Measurements from ENCODE around the gene PODNL1.
A peak's percentile ranks its signal among the peaks of the same experiment; 100 is the strongest.

Gene PODNL1

GRCh38 chr19:13957051-13957450, 18.8 kb upstream of the PODNL1 start:
- no peak for DNase-seq (ENCODE audit: low spot score)

DNA sequence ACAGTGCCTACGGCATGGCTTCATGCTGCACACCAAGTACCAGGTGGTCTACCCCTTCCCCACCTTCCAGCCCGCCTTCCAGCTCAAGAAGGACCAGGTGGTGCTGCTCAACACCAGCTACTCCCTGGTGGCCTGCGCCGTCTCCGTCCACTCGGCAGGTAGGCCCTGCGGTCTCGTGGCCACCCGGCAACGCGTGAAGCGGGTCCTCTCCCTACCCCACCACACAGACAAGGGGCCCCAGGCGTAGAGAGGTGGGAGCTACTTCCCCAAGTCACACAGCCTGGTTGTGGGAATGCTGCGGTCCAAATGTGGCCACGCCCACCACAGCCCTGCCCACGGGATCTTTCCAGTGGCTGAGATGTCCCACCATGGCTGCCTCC, 18.1 kb upstream of the PODNL1 start:
- no peak for DNase-seq (ENCODE audit: low spot score)

DNA sequence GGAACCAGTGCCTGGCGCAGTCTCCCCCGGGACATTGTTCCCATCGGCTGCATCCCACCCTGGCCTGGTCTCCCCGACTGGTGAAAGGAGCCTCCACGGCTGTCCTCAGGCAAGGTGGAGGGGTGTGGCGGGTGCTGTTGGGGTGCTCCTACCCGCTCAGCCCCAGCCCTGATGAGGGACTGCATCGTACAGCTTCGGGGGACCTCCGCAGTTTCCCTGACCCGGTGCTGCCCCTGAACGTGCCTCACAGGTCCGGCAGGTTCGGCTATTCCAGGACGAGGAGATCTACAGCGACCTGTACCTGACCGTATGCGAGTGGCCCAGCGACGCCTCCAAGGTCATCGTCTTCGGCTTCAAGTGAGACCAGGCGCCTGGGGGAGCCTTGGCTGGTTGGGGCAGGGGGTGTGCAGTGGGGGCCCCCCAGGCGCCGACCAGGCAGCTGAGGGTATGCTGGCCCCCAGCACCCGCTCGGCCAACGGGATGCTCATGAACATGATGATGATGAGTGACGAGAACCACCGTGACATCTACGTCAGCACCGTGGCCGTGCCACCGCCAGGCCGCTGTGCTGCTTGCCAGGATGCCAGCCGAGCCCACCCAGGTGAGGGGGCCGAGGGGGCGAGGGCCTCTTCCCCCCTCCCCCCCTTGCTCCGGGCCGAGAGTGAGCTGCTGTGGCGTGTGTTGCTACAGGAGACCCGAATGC, 17.6 kb upstream of the PODNL1 start:
- DNase-seq (ENCODE audit: low spot score): no peak

GRCh38 chr19:13954185-13954584, 16.0 kb upstream of the PODNL1 start:
- no peak for DNase-seq (ENCODE audit: low spot score)

DNA sequence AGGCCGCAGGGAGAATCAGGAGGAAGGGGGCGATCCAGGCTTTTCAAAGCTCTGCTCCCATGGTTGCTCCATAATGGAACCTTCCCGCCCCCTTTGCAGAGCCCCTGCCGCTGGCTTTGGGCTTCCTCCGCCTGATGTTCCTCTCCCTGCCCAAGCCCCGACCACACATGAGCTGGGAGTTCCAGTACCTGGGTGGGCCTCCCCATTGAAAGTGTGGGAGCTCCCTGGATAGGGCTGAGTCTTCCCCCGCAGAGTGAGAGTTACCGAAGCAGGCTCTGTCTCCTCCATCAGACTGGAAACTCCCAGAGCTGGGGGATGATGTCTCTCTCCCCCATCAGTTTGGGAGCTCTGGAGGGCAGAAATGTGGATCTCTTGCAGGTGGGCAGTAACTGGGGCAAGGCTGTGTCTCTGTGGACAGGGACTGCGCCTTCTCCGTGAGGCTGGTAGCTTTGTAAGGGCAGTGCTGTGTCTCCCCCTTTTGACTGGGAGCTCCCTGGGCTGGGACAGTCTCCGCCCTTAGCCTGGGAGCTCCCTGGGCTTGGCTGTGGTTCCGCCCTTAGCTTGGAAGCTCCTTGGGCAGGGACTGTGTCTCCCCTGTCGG, 14.8 kb upstream of the PODNL1 start:
- peak; percentile 28 for DNase-seq (ENCODE audit: low spot score)

DNA sequence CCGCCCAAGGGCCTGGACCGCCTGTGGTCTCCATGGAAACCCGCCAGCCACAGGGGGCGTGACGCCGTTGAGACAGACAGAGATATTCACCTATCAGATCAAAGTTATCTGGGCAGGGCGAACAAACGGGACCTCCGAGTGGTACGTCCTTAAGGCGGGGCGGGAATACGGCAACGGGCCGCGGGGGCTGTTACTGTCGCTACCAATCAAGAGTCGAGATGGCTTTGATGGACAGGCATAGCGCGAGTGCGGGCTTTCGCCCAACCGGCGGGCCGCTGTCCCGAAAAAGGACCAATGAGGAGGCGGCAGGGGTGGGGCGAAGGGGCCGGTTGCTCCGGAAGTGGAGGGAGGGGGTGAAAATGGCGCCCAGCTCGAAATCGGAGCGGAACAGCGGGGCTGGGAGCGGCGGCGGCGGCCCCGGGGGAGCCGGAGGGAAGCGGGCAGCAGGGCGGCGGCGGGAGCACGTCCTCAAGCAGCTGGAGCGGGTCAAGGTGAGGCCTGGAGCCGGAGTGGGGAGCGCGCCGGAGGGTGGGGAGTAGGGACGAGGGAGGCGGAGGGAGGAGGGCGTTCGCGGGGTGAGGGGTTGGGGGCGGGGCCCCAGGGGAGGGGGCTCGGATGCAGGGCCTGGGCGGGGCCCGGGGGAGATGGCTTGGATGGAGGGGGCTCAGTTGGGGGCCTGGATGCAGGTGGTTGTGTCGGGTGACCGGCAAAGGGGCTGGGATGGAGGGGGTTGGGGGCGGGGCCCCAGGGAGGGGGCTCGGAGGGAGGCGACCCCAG, 14.1 kb upstream of the PODNL1 start, which contains the start of gene DCAF15:
Gene DCAF15 (plus strand): TSS at position 356 of the 777 bp plus-strand sequence. CDS start 4 bp downstream, at position 360.
- peak; percentile 98 for DNase-seq (ENCODE audit: low spot score)

DNA sequence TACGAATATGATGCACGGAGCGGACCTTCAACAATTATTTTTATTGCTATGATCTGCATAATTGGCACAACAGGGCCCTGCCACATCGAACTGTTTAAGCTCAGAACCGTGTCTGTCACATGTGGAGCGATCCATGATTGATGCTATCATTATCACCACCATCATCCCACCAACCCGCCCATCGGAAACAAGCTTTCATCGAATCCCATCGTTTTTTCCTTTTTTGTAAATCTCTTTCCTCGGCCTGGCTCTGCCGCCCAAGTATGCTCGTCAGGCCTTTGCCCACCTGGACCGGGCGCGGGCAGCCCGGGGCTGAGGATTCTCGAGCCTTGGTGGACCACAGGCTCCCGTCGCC, 13.6 kb upstream of the PODNL1 start:
- no peak for DNase-seq (ENCODE audit: low spot score)

DNA sequence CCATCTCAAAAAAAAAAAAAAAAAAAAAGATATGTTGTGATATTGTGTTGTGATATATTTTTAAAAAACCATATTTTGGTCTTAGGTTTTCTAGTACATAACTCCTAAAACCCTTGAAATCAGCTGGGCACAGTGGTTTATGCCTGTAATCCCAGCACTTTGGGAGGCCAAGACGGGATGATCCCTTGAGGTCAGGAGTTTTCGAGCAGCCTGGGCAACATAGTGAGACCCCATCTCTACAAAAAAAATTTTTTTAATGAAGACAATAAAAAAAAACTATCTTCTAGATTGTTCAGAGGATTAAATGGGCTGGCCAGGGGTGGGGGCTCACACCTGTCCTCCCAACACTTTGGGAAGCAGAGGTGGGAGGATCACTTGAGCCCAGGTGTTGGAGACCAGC, 12.8 kb upstream of the PODNL1 start:
- no peak for DNase-seq (ENCODE audit: low spot score)

DNA sequence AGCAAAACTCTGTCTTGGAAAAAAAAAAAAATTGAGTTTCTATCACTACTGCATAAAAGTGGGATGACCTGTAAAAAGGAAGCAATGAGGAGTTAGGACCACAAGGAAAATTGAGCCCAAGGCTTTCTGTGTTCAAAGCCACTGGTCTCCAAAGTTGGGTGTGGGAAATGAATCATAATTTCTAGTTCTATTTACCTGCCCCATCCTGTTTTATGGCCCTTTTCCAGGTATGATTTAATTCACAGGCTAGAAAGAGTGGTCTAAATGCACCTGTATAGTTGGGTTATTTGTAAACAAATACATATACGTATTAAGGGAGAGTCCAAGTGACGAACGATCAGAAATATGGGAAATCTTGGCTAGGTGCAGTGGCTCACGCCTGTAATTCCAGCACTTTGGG, 8.2 kb upstream of the PODNL1 start:
- no peak for DNase-seq (ENCODE audit: low spot score)

- no peak for DNase-seq (ENCODE audit: low spot score)
These were observed 3.9 kb upstream of the PODNL1 start for GRCh38 chr19:13942023-13942684.

DNA sequence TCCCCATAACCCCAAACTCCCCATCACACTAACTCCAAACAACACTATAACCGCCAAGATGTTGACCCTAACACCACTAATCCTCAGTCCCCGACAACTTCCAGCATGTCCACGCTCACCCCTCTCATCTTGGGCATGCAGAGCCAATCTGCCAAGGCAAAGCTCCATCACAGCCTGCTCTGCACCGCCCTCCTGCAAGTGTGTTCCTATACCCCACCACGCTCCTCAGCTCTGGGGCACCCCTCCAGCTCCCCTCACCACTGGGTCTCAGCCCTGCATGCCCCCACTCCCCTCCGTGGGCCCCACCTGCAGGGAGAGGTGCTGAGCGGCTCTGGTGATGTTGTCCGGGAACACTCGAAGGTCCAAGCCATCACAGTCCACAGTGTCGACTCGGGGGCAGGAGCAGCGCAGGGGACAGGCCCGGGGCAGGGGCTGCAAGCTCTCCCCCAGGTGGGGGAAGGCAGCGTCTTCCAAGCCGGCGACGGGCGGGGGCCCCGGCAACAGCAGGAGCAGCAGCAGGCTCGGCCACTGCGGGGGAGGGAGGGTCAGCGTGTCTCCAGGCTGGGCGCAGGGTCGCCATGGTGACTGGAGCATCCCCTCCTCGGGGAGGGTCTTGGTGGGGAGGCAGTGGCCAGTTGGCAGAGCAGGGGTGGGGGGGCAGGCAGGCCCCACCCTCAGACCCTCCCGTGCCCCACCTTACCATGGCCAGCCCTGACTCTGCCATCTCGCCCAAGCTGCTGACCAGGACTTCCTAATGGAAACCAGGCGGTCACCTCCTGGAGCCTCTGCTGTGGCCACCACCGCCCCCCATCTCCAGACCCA, 527 bp downstream of the PODNL1 start:
- no peak for DNase-seq (ENCODE audit: low spot score)

GRCh38 chr19:13935765-13936510, 2.3 kb downstream of the PODNL1 start:
- DNase-seq (ENCODE audit: low spot score): no peak

GRCh38 chr19:13934785-13935109, 3.5 kb downstream of the PODNL1 start:
- no peak for DNase-seq (ENCODE audit: low spot score)

DNA sequence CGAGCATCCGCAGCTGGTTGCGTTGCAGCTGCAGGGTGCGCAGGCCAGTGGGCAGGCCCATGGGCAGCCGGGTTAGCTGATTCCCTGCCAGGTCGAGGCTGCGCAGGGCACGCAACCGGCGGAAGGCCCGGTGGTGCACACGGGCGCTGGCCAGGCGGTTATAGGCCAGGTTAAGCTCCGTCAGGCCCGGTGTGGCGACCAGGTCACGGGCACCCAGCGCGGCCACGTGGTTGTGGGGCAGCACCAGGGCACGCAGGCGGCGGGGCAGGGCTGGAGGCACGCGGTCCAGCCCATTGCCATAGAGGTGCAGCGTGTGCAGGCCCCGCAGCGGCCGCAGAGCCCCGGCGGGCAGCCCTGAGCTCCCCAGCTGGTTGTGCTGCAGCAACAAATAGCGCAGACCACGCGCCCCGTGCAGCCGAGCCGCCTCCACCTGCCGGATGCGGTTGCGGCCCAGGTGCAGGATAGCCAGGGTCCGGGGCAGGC, 5.3 kb downstream of the PODNL1 start:
- DNase-seq (ENCODE audit: low spot score): no peak

DNA sequence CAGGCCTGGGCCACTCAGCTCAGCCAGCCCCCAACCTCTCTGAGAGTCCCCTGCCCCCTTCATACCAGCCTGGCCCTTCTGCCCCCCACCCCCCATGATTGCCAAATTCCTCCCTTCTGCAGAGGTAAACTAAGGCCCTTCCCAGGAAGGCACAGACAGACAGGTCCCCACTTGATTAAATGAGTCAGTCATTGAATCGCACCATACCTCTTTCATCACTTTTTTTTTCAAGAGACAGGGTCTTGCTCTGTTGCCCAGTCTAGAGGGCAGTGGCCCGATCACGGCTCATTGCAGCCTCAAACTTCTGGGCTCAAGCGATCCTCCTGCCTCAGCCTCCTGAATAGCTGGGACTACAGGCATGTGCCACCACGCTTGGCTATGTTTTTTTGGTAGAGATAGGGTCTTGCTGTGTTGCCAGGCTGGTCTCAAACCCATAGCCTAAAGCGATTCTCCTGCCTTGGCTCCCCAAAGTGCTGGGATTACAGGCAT, 6.0 kb downstream of the PODNL1 start:
- no peak for DNase-seq (ENCODE audit: low spot score)

GRCh38 chr19:13931391-13932148, 6.6 kb downstream of the PODNL1 start:
- DNase-seq (ENCODE audit: low spot score): no peak

DNA sequence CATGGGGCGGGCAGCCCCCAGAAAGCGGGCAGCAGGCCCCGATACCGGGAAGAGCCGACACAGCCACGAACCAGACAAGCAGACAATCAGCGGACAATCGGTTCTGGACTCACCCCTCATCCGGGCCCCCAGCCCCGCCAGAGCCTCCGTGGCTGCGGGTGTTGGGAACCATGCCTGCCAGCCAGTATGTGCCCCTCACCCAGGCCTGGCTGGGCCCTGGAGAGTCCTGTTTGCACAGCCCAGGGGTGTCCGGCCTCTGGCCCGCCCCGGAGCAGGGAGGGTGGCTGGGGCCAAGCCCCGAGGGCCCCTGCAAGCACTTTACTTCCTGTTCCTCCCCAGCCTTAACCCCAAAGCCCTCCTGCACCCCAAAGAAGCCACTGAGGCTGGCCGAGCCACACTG, 7.8 kb downstream of the PODNL1 start:
- DNase-seq (ENCODE audit: low spot score): no peak

DNA sequence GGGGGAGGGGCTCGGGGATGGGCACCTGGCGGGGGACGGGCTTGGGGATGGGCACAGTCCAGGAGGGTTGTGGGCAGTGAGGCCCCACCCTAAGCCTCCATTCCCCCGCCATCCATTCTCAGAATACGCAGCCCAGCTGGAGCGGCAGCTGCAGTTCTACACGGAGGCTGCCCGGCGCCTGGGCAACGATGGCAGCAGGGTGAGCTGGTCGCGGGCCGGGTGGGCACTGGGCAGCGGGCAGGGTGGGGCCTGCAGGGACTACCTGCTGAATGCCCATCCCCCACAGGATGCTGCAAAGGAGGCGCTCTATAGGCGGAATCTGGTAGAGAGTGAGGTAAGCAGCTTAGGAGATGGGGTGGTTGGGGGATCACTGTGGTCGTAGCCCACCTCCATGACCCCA, 8.3 kb downstream of the PODNL1 start:
- DNase-seq (ENCODE audit: low spot score): no peak

GRCh38 chr19:13929340-13929739, 8.9 kb downstream of the PODNL1 start:
- DNase-seq (ENCODE audit: low spot score): no peak

DNA sequence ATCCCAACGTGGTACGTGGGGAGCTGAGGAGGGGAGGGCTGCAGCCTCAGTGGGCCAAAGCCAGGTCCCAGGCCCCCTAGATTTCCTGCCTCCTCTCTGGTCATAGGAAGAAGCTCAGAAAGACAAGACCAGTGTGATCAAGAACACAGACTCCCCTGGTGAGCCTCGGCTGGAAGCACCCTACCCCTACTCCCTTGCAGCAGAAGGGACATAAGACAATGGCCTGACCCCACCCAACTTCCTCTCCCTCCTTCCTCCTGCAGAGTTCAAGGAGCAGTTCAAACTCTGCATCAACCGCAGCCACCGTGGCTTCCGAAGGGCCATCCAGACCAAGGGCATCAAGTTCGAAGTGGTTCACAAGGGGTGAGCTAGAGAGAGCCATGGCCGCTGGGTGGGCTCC, 11.5 kb downstream of the PODNL1 start:
- no peak for DNase-seq (ENCODE audit: low spot score)

Measured in LoVo (cell line).